GM12865 (cell line): Measurements from ENCODE around the gene MGMT.
A peak's percentile ranks its signal among the peaks of the same experiment; 100 is the strongest.

Experiments
- DNase-seq: peaks from one replicate; pipeline ENCODE4 v3.0.0; 2010; ENCODE audit warnings: low read depth
- H3K4me3 ChIP-seq: 2 replicates; pipeline ENCODE4 v1.5.1; 2011; ENCODE audit warnings: mild to moderate bottlenecking, low read depth, low read length, control low read depth
- TF ChIP-seq, protein P1 (sequence below): IDR thresholded peaks from 2 replicates; pipeline ENCODE4 v1.5.1; 2011; ENCODE audit warnings: low read length, control low read depth, low read depth, inconsistent platforms; ENCODE audit not compliant: insufficient read depth; ENCODE audit errors: missing control alignments

The MGMT gene

DNA sequence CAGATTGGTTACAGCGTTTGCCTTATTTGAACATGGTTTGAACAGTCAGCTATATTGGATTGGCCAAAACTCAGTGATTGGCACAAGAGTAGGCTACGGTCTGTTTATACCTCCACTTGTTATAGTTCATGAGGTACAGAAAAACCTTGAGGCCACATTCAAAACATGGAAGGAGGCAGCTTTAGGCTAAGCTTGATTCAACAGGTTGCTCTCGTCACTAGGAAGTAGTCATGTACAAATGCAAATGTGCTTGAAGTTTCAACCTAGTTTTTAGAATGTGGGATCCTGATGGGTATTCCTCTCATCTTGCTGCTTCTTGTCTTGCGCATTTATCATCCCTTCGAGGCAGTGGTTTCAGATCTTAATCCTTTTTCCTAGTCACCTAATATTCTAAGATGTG lies 132.1 kb downstream of the MGMT start:
- TF ChIP-seq, protein P1, sequence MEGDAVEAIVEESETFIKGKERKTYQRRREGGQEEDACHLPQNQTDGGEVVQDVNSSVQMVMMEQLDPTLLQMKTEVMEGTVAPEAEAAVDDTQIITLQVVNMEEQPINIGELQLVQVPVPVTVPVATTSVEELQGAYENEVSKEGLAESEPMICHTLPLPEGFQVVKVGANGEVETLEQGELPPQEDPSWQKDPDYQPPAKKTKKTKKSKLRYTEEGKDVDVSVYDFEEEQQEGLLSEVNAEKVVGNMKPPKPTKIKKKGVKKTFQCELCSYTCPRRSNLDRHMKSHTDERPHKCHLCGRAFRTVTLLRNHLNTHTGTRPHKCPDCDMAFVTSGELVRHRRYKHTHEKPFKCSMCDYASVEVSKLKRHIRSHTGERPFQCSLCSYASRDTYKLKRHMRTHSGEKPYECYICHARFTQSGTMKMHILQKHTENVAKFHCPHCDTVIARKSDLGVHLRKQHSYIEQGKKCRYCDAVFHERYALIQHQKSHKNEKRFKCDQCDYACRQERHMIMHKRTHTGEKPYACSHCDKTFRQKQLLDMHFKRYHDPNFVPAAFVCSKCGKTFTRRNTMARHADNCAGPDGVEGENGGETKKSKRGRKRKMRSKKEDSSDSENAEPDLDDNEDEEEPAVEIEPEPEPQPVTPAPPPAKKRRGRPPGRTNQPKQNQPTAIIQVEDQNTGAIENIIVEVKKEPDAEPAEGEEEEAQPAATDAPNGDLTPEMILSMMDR = no peak
- H3K4me3 ChIP-seq = no peak overlapping the region
- no peak for DNase-seq

DNA sequence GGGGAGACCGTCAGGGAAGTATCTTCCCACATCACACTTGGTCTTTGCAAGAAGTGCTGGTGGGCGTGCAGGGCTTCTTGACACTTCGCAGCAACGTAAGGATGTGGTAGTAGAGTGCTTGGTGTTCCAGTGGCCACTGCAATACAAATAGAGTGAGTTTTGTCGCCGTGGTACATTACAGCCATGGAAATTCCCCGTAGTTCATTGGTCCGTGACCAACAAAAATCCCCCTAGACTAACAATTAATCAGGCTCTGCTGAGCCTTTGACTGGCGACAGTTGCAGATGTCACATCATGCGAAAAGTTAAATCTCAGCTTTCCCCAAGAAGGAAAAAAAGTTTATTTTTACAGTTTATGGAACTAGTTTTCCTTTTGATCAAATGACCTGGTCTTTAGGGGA lies 134.7 kb downstream of the MGMT start:
- H3K4me3 ChIP-seq = no peak overlapping the region
- TF ChIP-seq, protein P1 = no peak
- DNase-seq = peak; percentile 72

DNA sequence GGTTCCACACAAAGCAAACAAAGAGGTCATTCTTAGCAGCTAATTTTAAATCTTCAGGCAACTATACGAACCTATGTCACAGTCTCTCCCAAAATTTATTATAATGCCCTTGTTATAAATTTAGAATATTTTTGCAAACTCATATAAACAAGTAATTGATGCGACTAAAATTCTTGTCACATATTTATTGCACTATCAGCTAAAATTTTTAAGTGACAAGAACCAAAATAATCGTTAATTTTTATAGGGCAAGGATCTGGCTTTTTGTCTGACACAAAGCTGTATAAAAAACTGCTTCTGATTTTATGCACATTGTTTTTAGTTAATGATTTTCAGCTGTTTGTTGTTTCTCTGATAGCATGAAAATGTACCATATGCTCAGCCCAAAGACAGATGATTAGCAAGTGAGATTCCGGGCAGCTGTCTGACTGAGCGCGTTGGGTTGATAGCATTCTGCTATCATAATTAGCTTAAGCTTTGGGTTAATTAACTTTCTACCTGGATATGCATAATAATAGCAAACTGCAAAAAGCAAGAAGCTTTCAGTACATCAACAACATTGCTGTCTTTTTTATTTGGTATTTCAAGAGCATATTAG lies 136.0 kb downstream of the MGMT start:
- H3K4me3 ChIP-seq = no peak overlapping the region
- TF ChIP-seq, protein P1 = no peak
- DNase-seq = no peak

DNA sequence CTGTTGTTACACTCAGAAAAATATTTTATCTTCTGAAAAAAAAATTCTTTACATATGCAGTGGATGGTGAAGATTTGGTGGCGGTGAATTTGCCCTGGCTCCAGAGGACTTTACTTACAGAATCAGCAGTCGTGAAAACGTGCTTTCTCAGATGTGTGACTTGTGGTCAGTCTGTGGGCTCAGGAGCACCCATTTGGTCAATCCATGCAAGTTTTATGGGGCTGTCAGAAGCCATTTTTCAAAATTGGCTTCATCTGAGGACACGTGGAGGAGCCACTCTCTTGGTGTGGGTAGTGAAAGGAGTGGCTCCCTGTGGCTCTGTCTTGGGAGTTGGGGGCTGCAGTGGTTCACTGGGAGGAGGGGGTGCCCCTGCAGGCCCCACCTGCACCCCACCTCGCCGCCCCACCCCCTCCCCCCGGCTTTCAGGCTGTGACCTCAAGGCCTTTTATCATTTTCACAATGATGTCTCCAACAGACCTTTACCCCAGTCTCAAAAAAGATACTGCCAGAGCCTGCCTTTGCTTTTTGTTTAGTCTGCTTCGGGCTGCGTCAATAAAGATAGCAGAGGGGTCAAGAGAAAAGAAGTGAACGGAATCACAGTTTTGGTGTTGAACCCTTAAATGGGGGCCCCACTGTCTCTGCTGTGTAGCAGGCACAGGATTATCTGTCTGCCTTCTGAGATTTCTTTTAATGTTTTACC lies 137.4 kb downstream of the MGMT start:
- H3K4me3 ChIP-seq = peak overlapping the region; percentile 19
- peak; percentile 85 for DNase-seq
- TF ChIP-seq, protein P1 = no peak

DNA sequence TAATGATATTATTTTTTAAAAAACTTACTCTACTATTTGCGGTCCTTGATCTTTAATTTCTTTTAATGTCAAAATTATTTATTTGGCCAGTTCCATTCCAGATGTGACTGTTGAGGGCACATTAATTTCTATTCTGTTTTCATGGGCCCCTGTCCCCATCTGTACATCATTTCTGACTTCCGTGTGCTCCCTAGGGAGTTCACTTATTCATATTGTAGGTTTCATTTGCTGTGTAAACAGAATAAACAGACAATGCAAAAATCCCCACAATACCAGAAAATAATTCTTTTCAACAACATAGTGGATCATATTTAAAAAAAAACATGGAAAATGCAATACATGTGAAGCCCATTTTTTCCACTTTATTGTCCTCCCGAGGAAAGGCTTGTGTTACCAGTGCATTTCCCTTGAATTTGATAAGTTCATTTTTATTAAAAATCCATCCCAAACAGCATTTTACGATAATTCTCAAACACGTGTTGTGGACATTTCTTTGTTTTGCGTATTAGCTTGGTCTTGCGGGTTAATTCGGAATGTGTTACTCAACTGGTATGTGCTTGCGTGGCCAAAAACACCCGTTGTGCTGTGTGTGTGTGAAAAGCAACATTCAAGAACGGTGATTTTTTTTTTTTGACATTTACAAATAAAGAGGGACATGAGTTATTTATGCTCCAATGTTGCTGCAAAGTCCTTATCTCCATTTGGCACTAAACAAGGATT lies 138.4 kb downstream of the MGMT start:
- peak overlapping the region; percentile 28 for H3K4me3 ChIP-seq
- TF ChIP-seq, protein P1 = no peak
- peak; percentile 77 for DNase-seq

DNA sequence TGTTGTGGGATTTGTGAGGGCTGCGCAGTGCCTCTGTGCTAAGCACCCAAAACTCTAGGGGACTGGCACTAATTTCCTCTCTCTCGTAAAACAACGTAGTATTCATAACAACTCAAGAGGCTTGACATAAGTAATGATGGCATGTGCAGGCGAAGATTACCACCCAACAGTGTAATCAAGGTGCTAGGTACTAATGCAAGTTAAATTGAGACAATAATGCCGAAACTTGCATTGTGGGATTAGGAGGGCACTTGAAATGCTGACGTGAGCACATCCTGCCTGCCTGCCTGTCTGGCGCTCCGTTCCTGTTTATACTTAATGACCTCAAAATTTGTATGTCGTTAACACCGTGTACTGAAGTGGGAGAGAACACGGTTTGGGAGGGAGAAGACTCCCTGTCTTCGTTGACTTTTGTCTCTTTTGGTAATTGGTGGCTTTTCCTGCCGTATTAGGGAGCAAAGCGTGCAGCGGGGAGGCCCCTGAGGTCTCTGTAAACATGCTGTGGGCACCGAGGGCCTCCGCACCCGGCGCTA lies 139.0 kb downstream of the MGMT start:
- H3K4me3 ChIP-seq = peak overlapping the region; percentile 28
- TF ChIP-seq, protein P1 = no peak
- DNase-seq = peak; percentile 75
